Left ventricle myocardium inferior (tissue), 1 donor: ENCODE results near the gene ABHD16B. TPM values are rescaled to one million over a fixed set of nuclear protein-coding genes. Genes with fewer than 3 reads are reported as not detected.

Source experiments
- DNase-seq: peaks from one replicate; pipeline ENCODE4 v3.0.0-alpha.2; 2020
- H3K27ac ChIP-seq: fragments of 200-600 bp; replicated peaks from 2 replicates; pipeline ENCODE4 v1.8.0; 2021
- H3K27me3 ChIP-seq: fragments of 200-600 bp; 2 replicates; pipeline ENCODE4 v1.8.0; 2021; ENCODE audit warnings: low read depth
- H3K36me3 ChIP-seq: fragments of 200-600 bp; 2 replicates; pipeline ENCODE4 v1.8.0; 2021
- H3K4me1 ChIP-seq: fragments of 200-600 bp; 2 replicates; pipeline ENCODE4 v1.8.0; 2021
- H3K4me3 ChIP-seq: fragments of 200-600 bp; 2 replicates; pipeline ENCODE4 v1.8.0; 2021; ENCODE audit warnings: mild to moderate bottlenecking, moderate library complexity
- H3K9me3 ChIP-seq: fragments of 200-600 bp; replicated peaks from 2 replicates; pipeline ENCODE4 v1.8.0; 2021
- intact Hi-C: fragments of 100-400 bp; cut with micrococcal nuclease; formaldehyde crosslinking; loops from one replicate; pipeline ENCODE4 v1.11.0; 2022
- total RNA-seq: library from RNA; stranded (reverse); fragmentation: NEBNext Ultra II Directional; extraction: Animal tissue kit (Norgen Biotek cat#: 25700); gene quantifications from one replicate; pipeline ENCODE4 v1.2.1, GENCODE V29; 2021
- TF ChIP-seq, protein P1 (sequence below): fragments of 200-600 bp; IDR thresholded peaks from 2 replicates; pipeline ENCODE4 v1.8.0; 2021; ENCODE audit warnings: antibody characterized with exemption, mild to moderate bottlenecking, borderline replicate concordance
- donor health status: DM: no; HTN: yes; CAD: no; lungs with severe emphysema.

The ABHD16B gene
- total RNA-seq, 1 donor from 2014 or later = not detected

DNA sequence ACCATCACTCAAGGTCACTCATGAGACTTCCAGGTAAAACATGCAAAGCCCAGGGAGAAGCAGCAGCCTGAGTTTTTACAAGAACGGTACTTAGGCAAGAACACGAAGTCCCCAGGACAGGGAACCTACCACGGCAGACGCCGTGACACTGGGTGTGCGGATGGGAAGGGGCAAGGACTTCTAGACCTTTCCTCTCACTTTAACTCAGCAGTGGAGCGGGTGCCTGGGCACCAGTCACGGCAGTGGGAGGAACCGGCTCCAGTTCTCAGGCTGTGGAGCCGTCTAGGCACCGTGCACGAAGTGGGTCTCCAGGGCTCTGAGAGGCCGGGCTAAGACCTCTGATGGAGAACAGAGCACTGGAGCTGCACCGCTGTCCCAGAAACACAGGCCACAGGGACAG, 32.8 kb upstream of the ABHD16B start:
- intact Hi-C loops = no loop called here
- peak overlapping the region; percentile 92 for H3K27ac ChIP-seq
- H3K27me3 ChIP-seq = no peaks in the 10 kb centered on the region
- peak overlapping the region; percentile 89 for H3K4me3 ChIP-seq
- no peaks in the 10 kb centered on the region for H3K36me3 ChIP-seq
- no peak for DNase-seq
- TF ChIP-seq, protein P1, sequence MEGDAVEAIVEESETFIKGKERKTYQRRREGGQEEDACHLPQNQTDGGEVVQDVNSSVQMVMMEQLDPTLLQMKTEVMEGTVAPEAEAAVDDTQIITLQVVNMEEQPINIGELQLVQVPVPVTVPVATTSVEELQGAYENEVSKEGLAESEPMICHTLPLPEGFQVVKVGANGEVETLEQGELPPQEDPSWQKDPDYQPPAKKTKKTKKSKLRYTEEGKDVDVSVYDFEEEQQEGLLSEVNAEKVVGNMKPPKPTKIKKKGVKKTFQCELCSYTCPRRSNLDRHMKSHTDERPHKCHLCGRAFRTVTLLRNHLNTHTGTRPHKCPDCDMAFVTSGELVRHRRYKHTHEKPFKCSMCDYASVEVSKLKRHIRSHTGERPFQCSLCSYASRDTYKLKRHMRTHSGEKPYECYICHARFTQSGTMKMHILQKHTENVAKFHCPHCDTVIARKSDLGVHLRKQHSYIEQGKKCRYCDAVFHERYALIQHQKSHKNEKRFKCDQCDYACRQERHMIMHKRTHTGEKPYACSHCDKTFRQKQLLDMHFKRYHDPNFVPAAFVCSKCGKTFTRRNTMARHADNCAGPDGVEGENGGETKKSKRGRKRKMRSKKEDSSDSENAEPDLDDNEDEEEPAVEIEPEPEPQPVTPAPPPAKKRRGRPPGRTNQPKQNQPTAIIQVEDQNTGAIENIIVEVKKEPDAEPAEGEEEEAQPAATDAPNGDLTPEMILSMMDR = no peak
- H3K4me1 ChIP-seq = peaks cover 79% of the 10 kb centered on the region
- no peaks in the 10 kb centered on the region for H3K9me3 ChIP-seq

GRCh38 chr20:63828951-63829350, 32.3 kb upstream of the ABHD16B start:
- Histone ChIP-seq H3K27me3 (no peaks in the 10 kb centered on the region), H3K4me3 (peak overlapping the region; percentile 89), H3K4me1 (peaks cover 79% of the 10 kb centered on the region), H3K36me3 (no peaks in the 10 kb centered on the region), H3K9me3 (no peaks in the 10 kb centered on the region), H3K27ac (peak overlapping the region; percentile 92)
- no peak for DNase-seq
- TF ChIP-seq, protein P1 = no peak
- intact Hi-C loops = no loop called here

- Histone ChIP-seq H3K27me3 (no peaks in the 10 kb centered on the region), H3K4me3 (peak overlapping the region; percentile 89), H3K9me3 (no peaks in the 10 kb centered on the region), H3K27ac (peak overlapping the region; percentile 92), H3K4me1 (peaks cover 80% of the 10 kb centered on the region), H3K36me3 (no peaks in the 10 kb centered on the region)
- intact Hi-C loops = no loop called here
- DNase-seq = no peak
- TF ChIP-seq, protein P1 = no peak
These were observed 31.7 kb upstream of the ABHD16B start for GRCh38 chr20:63829603-63829944.

GRCh38 chr20:63829945-63830835, 31.1 kb upstream of the ABHD16B start:
- peak overlapping the region; percentile 89 for H3K4me3 ChIP-seq
- no peaks in the 10 kb centered on the region for H3K27me3 ChIP-seq
- DNase-seq = no peak
- TF ChIP-seq, protein P1 = no peak
- no peaks in the 10 kb centered on the region for H3K36me3 ChIP-seq
- H3K27ac ChIP-seq = peak overlapping the region; percentile 92
- no peaks in the 10 kb centered on the region for H3K9me3 ChIP-seq
- H3K4me1 ChIP-seq = peaks cover 85% of the 10 kb centered on the region
- intact Hi-C loops = no loop called here

DNA sequence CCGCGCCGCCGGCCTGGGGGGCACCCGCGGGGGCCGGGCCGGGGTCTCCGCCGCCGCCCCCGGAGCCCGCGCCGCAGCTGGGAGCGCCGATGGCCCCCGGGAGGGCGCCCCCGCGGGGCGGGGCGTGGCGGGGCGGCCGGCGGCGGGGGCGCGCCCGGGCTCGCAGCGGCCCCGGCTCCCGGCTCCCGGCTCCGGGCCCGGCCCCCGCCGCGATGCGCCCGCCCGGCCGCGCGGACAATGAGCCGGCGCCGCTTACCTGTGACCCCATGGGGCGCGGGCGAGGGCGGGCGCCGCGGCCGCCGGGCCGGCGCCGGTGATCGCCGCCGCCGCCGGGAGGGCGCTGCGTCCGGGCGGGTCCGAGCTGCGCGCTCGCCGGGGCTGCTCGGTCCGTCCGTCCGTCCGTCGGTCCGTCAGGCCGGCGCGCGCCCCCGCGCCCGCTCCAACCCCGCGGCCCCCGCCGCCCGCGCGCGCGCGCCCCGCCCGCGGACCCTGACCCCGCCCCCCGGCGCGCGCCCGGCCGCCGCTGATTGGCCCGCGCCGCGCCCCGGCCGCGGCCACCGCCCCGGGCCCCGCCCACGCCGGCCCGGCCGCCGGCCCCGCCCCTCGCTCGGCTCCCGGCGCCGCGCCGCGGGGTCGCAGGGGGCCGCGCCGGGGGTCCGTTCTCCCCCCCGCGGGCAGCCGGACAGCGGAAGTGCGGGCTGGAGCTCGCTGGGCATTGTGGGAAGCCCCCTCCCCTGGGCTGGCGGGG, 30.3 kb upstream of the ABHD16B start, which contains the start of gene ZBTB46:
ZBTB46 (minus strand) TSS at position 424 of the 748 bp plus-strand sequence. CDS start 40,507 bp downstream, outside the sequence.
- H3K4me1 ChIP-seq = peaks cover 81% of the 10 kb centered on the region
- TF ChIP-seq, protein P1 = no peak
- peak; percentile 79 for DNase-seq

More for the DNA sequence above, 30.3 kb upstream of the ABHD16B start, which contains the start of gene ZBTB46:
- no peaks in the 10 kb centered on the region for H3K9me3 ChIP-seq
- no peaks in the 10 kb centered on the region for H3K36me3 ChIP-seq
- intact Hi-C loops = no loop called here
- H3K27ac ChIP-seq = peak within 1 kb of the TSS; percentile 96
- peak within 1 kb of the TSS; percentile 89 for H3K4me3 ChIP-seq
- no peaks in the 10 kb centered on the region for H3K27me3 ChIP-seq
